CD1c-positive myeloid dendritic cell (primary cell): ENCODE results near the gene ARPC1A.
A peak's percentile ranks its signal among the peaks of the same experiment; 100 is the strongest.
"Not testable (repeated sequence)": the region's sequence is repeated elsewhere in the genome, so short reads cannot be mapped to it uniquely, and the experiment has no call there.

Experiments
- DNase-seq: peaks from one replicate; pipeline ENCODE4 v3.0.0-alpha.2; 2016; ENCODE audit errors: extremely low spot score

Gene ARPC1A

GRCh38 chr7:99325592-99326407 is at the start of gene ARPC1A:
TSS of gene ARPC1A (plus strand) at chr7:99325898. CDS start at chr7:99333354, 7,456 bp downstream.
- DNase-seq, result peak; percentile 97

- DNase-seq, result no peak
Observed at GRCh38 chr7:99278180-99278579, 47.5 kb upstream of the ARPC1A start.

GRCh38 chr7:99284165-99284564 is 41.5 kb upstream of the ARPC1A start:
- DNase-seq, result not testable (repeated sequence)

GRCh38 chr7:99287779-99288534 is 37.7 kb upstream of the ARPC1A start:
- DNase-seq, result no peak

GRCh38 chr7:99289185-99289584 is 36.5 kb upstream of the ARPC1A start:
- DNase-seq, result no peak

- not testable (repeated sequence) for DNase-seq
Observed at GRCh38 chr7:99290148-99290547, 35.5 kb upstream of the ARPC1A start.

- DNase-seq, result no peak
Observed at GRCh38 chr7:99290980-99291607, 34.6 kb upstream of the ARPC1A start.

- no peak for DNase-seq
Observed at GRCh38 chr7:99292127-99292526, 33.6 kb upstream of the ARPC1A start.

GRCh38 chr7:99293167-99293566 is 32.5 kb upstream of the ARPC1A start:
- no peak for DNase-seq

- DNase-seq, result no peak
Observed at GRCh38 chr7:99293650-99294049, 32.0 kb upstream of the ARPC1A start.

- no peak for DNase-seq
Observed at GRCh38 chr7:99296471-99296870, 29.2 kb upstream of the ARPC1A start.

- DNase-seq, result no peak
Observed at GRCh38 chr7:99301496-99301895, 24.2 kb upstream of the ARPC1A start.

GRCh38 chr7:99305473-99306260 is 20.0 kb upstream of the ARPC1A start:
- peak; percentile 41 for DNase-seq

GRCh38 chr7:99308461-99309074 is 17.1 kb upstream of the ARPC1A start:
- no peak for DNase-seq

- no peak for DNase-seq
Observed at GRCh38 chr7:99309111-99309510, 16.6 kb upstream of the ARPC1A start.

- no peak for DNase-seq
Observed at GRCh38 chr7:99310004-99310403, 15.7 kb upstream of the ARPC1A start.

GRCh38 chr7:99311702-99312101 is 14.0 kb upstream of the ARPC1A start:
- no peak for DNase-seq

GRCh38 chr7:99312316-99313203 is 13.1 kb upstream of the ARPC1A start:
- DNase-seq, result peak; percentile 86

- DNase-seq, result no peak
Observed at GRCh38 chr7:99313204-99313573, 12.5 kb upstream of the ARPC1A start.

- no peak for DNase-seq
Observed at GRCh38 chr7:99314504-99314903, 11.2 kb upstream of the ARPC1A start.
